B cell (primary cell): ENCODE data around the gene ITPKB.

Experiments
- EZH2 ChIP-seq: IDR thresholded peaks from 2 replicates; pipeline ENCODE4 v1.6.1; 2012; ENCODE audit warnings: borderline replicate concordance, low read depth, mild to moderate bottlenecking, moderate library complexity, low read length; ENCODE audit not compliant: insufficient read depth, poor library complexity, severe bottlenecking
- TF ChIP-seq, protein P1 (sequence below): fragments of 200-600 bp; IDR thresholded peaks from one replicate; pipeline ENCODE4 v1.8.0; 2022; ENCODE audit warnings: antibody characterized with exemption, mild to moderate bottlenecking

DNA sequence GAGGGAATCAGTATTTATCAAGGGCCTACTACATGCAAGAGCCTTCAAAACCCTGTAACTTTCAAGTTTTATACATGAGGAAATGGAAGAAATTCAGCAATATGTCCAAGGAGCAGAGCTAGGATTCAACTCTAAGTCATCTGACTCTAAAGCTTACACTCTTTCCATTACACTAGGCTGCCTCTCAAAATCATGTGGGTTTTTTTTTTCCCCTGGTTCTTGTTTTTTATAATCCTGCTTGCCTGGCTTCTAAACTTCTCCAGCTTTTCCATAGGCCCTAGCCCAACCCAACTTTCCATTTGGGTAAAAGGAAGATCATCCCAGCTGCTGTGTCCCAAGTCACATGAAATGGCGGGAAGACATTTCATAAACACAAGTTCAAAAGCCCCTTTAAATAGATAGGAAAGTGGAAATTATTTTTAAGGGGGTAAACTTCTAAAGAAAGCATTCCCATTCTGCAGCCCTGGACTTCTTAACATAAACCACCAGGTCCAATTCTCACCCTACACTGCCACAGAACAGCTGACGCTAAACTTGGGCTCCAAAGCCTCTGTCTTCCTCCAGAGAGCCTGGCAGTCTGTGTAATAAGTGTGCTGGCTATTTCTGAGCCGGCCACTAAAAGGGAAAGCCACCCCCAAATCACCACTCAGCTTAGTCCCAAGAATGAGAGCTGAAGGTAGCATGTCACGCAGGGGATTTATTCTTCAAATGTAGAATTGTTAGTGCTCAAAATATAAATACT is 46.9 kb downstream of the ITPKB start:
- TF ChIP-seq, protein P1, sequence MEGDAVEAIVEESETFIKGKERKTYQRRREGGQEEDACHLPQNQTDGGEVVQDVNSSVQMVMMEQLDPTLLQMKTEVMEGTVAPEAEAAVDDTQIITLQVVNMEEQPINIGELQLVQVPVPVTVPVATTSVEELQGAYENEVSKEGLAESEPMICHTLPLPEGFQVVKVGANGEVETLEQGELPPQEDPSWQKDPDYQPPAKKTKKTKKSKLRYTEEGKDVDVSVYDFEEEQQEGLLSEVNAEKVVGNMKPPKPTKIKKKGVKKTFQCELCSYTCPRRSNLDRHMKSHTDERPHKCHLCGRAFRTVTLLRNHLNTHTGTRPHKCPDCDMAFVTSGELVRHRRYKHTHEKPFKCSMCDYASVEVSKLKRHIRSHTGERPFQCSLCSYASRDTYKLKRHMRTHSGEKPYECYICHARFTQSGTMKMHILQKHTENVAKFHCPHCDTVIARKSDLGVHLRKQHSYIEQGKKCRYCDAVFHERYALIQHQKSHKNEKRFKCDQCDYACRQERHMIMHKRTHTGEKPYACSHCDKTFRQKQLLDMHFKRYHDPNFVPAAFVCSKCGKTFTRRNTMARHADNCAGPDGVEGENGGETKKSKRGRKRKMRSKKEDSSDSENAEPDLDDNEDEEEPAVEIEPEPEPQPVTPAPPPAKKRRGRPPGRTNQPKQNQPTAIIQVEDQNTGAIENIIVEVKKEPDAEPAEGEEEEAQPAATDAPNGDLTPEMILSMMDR = no peak
- TF ChIP-seq EZH2 = no peak
